Measurements from ENCODE around the gene ZNF804A. TPM values are rescaled to one million over a fixed set of nuclear protein-coding genes. Genes with fewer than 3 reads are reported as not detected.

The ZNF804A gene
- total RNA-seq, 3 donors from 2014 or later, result under 0.01 to 0.29 (median 0.16) TPM

DNA sequence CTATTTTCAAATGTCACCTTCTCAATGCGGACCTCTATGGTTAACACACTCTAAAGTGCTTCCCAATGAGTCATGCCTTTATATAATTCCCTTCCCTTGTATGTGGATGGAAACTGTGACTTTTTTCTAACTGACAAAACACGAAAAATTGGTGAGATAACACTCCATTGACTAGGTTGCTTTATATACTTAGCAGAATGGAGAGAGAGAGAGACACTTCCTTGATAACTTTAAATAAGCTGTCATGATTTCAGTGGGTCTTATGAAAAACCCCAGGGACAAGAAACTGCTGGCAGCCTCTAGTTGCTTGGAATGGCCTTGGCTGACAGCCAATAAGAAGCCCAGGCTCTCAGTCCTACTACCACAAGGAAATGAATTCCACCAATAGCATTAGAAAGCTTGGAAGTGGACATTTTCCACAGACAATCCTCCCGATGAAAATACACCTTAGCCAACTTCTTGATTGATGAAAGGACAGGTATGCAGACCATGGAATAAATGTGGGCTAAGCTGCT, 322.2 kb downstream of the ZNF804A start:
- H3K27ac ChIP-seq, result no peak overlapping the region
- DNase-seq (ENCODE audit: low spot score in 2 of 2), result no peak
- no peaks in the 10 kb centered on the region for H3K9me3 ChIP-seq
- TF ChIP-seq, protein P1, sequence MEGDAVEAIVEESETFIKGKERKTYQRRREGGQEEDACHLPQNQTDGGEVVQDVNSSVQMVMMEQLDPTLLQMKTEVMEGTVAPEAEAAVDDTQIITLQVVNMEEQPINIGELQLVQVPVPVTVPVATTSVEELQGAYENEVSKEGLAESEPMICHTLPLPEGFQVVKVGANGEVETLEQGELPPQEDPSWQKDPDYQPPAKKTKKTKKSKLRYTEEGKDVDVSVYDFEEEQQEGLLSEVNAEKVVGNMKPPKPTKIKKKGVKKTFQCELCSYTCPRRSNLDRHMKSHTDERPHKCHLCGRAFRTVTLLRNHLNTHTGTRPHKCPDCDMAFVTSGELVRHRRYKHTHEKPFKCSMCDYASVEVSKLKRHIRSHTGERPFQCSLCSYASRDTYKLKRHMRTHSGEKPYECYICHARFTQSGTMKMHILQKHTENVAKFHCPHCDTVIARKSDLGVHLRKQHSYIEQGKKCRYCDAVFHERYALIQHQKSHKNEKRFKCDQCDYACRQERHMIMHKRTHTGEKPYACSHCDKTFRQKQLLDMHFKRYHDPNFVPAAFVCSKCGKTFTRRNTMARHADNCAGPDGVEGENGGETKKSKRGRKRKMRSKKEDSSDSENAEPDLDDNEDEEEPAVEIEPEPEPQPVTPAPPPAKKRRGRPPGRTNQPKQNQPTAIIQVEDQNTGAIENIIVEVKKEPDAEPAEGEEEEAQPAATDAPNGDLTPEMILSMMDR (IDR thresholded peaks at IDR 0.05), result no peak
- TF ChIP-seq POLR2AphosphoS5 (IDR thresholded peaks at IDR 0.05) (no peak), POLR2A (IDR thresholded peaks at IDR 0.05) (no peak)
- H3K27me3 ChIP-seq, result no peaks in the 10 kb centered on the region
- intact Hi-C loops (cut with DNase I; ENCODE audit: low total_unique reads), result no loop called here
- H3K4me3 ChIP-seq, result no peak overlapping the region
- no peaks in the 10 kb centered on the region for H3K36me3 ChIP-seq
- no peaks in the 10 kb centered on the region for H3K4me1 ChIP-seq

DNA sequence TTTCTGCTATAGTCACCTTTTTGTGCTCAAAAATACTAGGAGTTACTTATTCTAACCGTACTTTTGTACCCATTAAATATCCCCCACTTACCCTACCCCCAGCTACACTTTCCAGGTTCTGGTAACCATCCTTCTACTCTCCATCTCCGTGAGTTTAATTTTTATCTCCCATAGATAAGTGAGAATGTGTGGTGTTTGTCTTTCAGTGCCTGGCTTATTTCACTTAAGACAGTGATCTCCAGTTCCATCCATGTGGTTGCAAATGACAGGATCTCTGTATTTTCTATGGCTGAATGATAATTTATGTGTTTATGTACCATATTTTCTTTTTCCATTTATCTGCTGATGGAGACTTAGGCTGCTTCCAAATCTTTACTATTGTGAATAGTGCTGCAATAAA, 323.3 kb downstream of the ZNF804A start:
- TF ChIP-seq POLR2AphosphoS5 (IDR thresholded peaks at IDR 0.05), result no peak
- no peak for TF ChIP-seq POLR2A (IDR thresholded peaks at IDR 0.05)
- TF ChIP-seq, protein P1 (IDR thresholded peaks at IDR 0.05), result no peak

DNA sequence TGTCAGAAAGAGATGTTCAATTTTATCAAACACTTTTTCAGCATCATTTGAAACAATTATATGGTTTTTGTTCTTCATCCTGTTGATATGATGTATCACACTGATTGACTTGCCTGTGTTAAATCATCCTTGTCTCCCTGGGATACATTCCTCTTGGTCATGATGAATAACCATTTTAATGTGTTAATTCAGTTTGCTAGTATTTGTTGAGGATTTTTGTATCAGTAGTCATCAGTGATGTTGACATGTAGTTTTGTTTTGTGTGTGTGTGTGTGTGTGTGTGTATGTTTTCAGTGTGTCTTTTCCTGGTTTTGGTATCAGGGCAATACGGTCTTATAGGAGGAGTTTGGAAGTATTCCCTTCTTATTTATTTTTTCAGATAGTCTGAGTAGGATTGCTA, 325.4 kb downstream of the ZNF804A start:
- H3K27me3 ChIP-seq, result no peaks in the 10 kb centered on the region
- DNase-seq (ENCODE audit: low spot score in 2 of 2), result no peak
- intact Hi-C loops (cut with DNase I; ENCODE audit: low total_unique reads), result no loop called here
- no peaks in the 10 kb centered on the region for H3K4me1 ChIP-seq
- no peaks in the 10 kb centered on the region for H3K36me3 ChIP-seq
- H3K27ac ChIP-seq, result no peak overlapping the region
- H3K9me3 ChIP-seq, result peaks cover 5 to 15% of the 10 kb centered on the region in 2 donors
- TF ChIP-seq, protein P1 (IDR thresholded peaks at IDR 0.05), result no peak
- no peak for TF ChIP-seq POLR2A (IDR thresholded peaks at IDR 0.05)
- TF ChIP-seq POLR2AphosphoS5 (IDR thresholded peaks at IDR 0.05), result no peak
- no peak overlapping the region for H3K4me3 ChIP-seq

More for the DNA sequence above, 323.3 kb downstream of the ZNF804A start:
- Histone ChIP-seq H3K36me3 (no peaks in the 10 kb centered on the region), H3K9me3 (peaks cover 0 to 8% of the 10 kb centered on the region in 2 donors), H3K27me3 (no peaks in the 10 kb centered on the region), H3K4me3 (no peak overlapping the region), H3K27ac (no peak overlapping the region), H3K4me1 (no peaks in the 10 kb centered on the region)
- intact Hi-C loops (cut with DNase I; ENCODE audit: low total_unique reads), result no loop called here
- DNase-seq (ENCODE audit: low spot score in 2 of 2), result no peak

DNA sequence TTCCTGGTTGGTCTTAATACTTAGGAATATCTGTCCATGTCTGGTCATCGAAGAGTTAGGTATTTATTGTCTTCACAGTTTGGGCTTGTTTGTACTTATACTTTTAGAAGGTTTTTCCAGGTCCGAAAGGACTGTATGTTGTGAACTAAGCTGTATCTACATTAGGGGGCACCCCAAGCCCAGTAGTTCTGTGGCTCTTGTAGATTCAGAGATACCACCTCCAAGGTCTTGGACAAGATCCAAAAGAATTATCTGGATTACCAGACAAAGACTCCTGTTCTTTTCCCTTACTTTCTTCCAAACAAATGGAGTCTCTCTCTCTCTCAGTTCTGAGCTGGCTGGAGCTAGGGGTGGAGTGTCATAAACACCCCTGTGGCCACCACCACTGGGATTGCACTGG, 328.7 kb downstream of the ZNF804A start:
- no peaks in the 10 kb centered on the region for H3K27me3 ChIP-seq
- no peak for TF ChIP-seq POLR2AphosphoS5 (IDR thresholded peaks at IDR 0.05)
- no peak for TF ChIP-seq POLR2A (IDR thresholded peaks at IDR 0.05)
- TF ChIP-seq, protein P1 (IDR thresholded peaks at IDR 0.05), result no peak
- no peaks in the 10 kb centered on the region for H3K36me3 ChIP-seq
- H3K9me3 ChIP-seq, result peaks cover 5 to 15% of the 10 kb centered on the region in 2 donors
- no peaks in the 10 kb centered on the region for H3K4me1 ChIP-seq
- no peak overlapping the region for H3K4me3 ChIP-seq
- intact Hi-C loops (cut with DNase I; ENCODE audit: low total_unique reads), result no loop called here
- DNase-seq (ENCODE audit: low spot score in 2 of 2), result no peak
- no peak overlapping the region for H3K27ac ChIP-seq

DNA sequence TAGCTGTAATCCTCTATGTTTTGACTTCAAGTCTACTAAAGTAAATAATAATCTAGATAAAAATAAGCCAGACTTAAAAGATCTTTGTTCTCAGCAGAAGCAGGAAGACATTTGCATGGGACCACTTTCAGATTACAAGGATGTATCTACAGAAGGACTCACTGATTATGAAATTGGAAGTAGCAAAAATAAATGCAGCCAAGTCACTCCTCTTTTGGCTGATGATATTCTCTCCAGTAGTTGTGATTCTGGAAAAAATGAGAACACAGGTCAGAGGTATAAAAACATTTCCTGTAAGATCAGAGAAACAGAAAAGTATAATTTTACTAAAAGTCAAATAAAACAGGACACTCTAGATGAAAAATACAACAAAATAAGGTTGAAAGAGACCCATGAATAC, 338.4 kb downstream of the ZNF804A start:
- H3K27ac ChIP-seq, result no peak overlapping the region
- intact Hi-C loops (cut with DNase I; ENCODE audit: low total_unique reads), result loop anchor here (2.0 kb wide), 1 partner anchor 66 kb away; no protein-coding TSS in a partner anchor
- H3K27me3 ChIP-seq, result no peaks in the 10 kb centered on the region
- no peak for DNase-seq (ENCODE audit: low spot score in 2 of 2)
- no peak overlapping the region for H3K4me3 ChIP-seq
- TF ChIP-seq POLR2AphosphoS5 (IDR thresholded peaks at IDR 0.05) (no peak), POLR2A (IDR thresholded peaks at IDR 0.05) (no peak)
- TF ChIP-seq, protein P1 (IDR thresholded peaks at IDR 0.05), result no peak
- no peaks in the 10 kb centered on the region for H3K36me3 ChIP-seq
- no peaks in the 10 kb centered on the region for H3K9me3 ChIP-seq
- H3K4me1 ChIP-seq, result no peaks in the 10 kb centered on the region
